H1 (cell line): ENCODE data around the gene RHOB. TPM values are rescaled to one million over a fixed set of nuclear protein-coding genes. Genes with fewer than 3 reads are reported as not detected.

Experiments used
- CTCF ChIA-PET: fragments of 300-600 bp; sonication (Branson Sonifier 250); formaldehyde crosslinking; loops from one replicate; lab custom pipeline; 2021; ENCODE audit not compliant: partially characterized antibody; lab: Charles Lee
- POLR2A ChIA-PET: fragments of 300-600 bp; sonication (Branson Sonifier 250); formaldehyde crosslinking; loops from one replicate; lab custom pipeline; 2021; ENCODE audit warnings: inconsistent platforms; ENCODE audit not compliant: partially characterized antibody; lab: Charles Lee
- DNase-seq, 2 experiments: peaks; one replicate each; pipeline versions ENCODE4 v3.0.0 to v3.0.0-alpha.2; 2010 to 2022; ENCODE audit warnings: low spot score in 2 of 2, low read depth in 1 of 2, mixed read lengths in 1 of 2
- FAIRE-seq: peaks from 2 replicates; lab custom pipeline; 2011; peaks lifted over from hg19 to GRCh38; lab: Jason Lieb, UNC
- H2AFZ ChIP-seq: 2 replicates; pipeline ENCODE4 v1.8.1; 2012; ENCODE audit warnings: low read length, inconsistent platforms
- H2AK5ac ChIP-seq: 2 replicates; pipeline ENCODE4 v1.6.1; 2013; ENCODE audit warnings: low read depth, low read length
- H2BK120ac ChIP-seq: replicated peaks from 2 replicates; pipeline ENCODE3; 2013; ENCODE audit warnings: low read depth, low read length, inconsistent platforms
- H2BK12ac ChIP-seq: 2 replicates; pipeline ENCODE4 v1.6.1; 2013; ENCODE audit warnings: low read depth, low read length
- H2BK15ac ChIP-seq: 2 replicates; pipeline ENCODE4 v1.6.1; 2013; ENCODE audit warnings: low read length
- H2BK20ac ChIP-seq: 2 replicates; pipeline ENCODE4 v1.6.1; 2013; ENCODE audit warnings: low read length
- H2BK5ac ChIP-seq: 2 replicates; pipeline ENCODE4 v1.6.1; 2013; ENCODE audit warnings: low read depth, low read length
- H3K14ac ChIP-seq: 2 replicates; pipeline ENCODE4 v1.6.1; 2013; ENCODE audit warnings: inconsistent platforms; ENCODE audit not compliant: insufficient read length
- H3K18ac ChIP-seq: 2 replicates; pipeline ENCODE4 v1.6.1; 2013; ENCODE audit warnings: low read length; ENCODE audit errors: extremely low read depth
- H3K23ac ChIP-seq: 2 replicates; pipeline ENCODE4 v1.6.1; 2013; ENCODE audit warnings: inconsistent platforms; ENCODE audit not compliant: insufficient read length
- H3K23me2 ChIP-seq: 2 replicates; pipeline ENCODE4 v1.6.1; 2013; ENCODE audit warnings: low read depth, low read length
- H3K27ac ChIP-seq: 2 replicates; pipeline ENCODE4 v1.6.1; 2011; ENCODE audit warnings: low read depth, low read length, inconsistent platforms
- H3K27me3 ChIP-seq, 4 experiments: replicated peaks in 1 of 4; 1 replicate in 1 of 4; 2 replicates in 3 of 4; pipeline versions ENCODE4 v1.6.1 to v1.8.1; 2011 to 2013; ENCODE audit warnings: low read length in 3 of 4, mild to moderate bottlenecking in 3 of 4, inconsistent platforms in 2 of 4, mixed read lengths in 2 of 4, moderate library complexity in 1 of 4; ENCODE audit not compliant: control insufficient read depth in 3 of 4, insufficient read depth in 3 of 4; ENCODE audit errors: extremely low read depth in 1 of 4
- H3K36me3 ChIP-seq, 4 experiments: 2 replicates each; pipeline versions ENCODE4 v1.6.1 to v1.8.1; 2011 to 2013; ENCODE audit warnings: mild to moderate bottlenecking in 4 of 4, low read length in 3 of 4, moderate library complexity in 2 of 4, control low read depth in 1 of 4, inconsistent platforms in 1 of 4; ENCODE audit not compliant: insufficient read depth in 4 of 4, control insufficient read depth in 2 of 4
- H3K4ac ChIP-seq: replicated peaks from 2 replicates; pipeline ENCODE3; 2013; ENCODE audit warnings: low read length, low read depth, mixed read lengths, inconsistent platforms; ENCODE audit not compliant: insufficient read length
- H3K4me1 ChIP-seq, 4 experiments: replicated peaks in 1 of 4; 1 replicate in 1 of 4; 2 replicates in 3 of 4; pipeline versions ENCODE4 v1.6.1 to v1.8.1; 2011 to 2013; ENCODE audit warnings: low read length in 3 of 4, inconsistent platforms in 2 of 4, mixed read lengths in 1 of 4; ENCODE audit not compliant: insufficient read depth in 4 of 4, control insufficient read depth in 3 of 4
- H3K4me2 ChIP-seq, 2 experiments: 2 replicates each; pipeline versions ENCODE4 v1.6.1 to v1.8.1; 2011 to 2013; ENCODE audit warnings: low read depth in 2 of 2, low read length in 2 of 2, control low read depth in 1 of 2, inconsistent platforms in 1 of 2, mild to moderate bottlenecking in 1 of 2; ENCODE audit not compliant: insufficient read depth in 1 of 2
- H3K4me3 ChIP-seq, 4 experiments: fragments of 200-600, 300-600 bp in 1 of 4; sonication (generic), shearing (Covaris generic), sonication (Bioruptor Twin) in 1 of 4; 2 replicates each; pipeline versions ENCODE4 v1.5.1 to v1.8.1; 2011 to 2016; ENCODE audit warnings: low read length in 4 of 4, low read depth in 3 of 4, control low read depth in 2 of 4, inconsistent platforms in 2 of 4, mild to moderate bottlenecking in 2 of 4, mixed read lengths in 1 of 4, moderate library complexity in 1 of 4; ENCODE audit not compliant: insufficient read depth in 2 of 4; ENCODE audit errors: extremely low read depth in 1 of 4
- H3K56ac ChIP-seq: replicated peaks from 2 replicates; pipeline ENCODE3; 2013; ENCODE audit warnings: low read depth, mild to moderate bottlenecking, mixed read lengths, low read length, inconsistent platforms; ENCODE audit not compliant: insufficient read length
- H3K79me1 ChIP-seq: 2 replicates; pipeline ENCODE4 v1.6.1; 2013; ENCODE audit warnings: low read depth, low read length, control low read depth
- H3K79me2 ChIP-seq, 2 experiments: 2 replicates each; pipeline versions ENCODE4 v1.6.1 to v1.8.1; 2012 to 2013; ENCODE audit warnings: low read length in 2 of 2, mild to moderate bottlenecking in 2 of 2, inconsistent platforms in 1 of 2; ENCODE audit not compliant: insufficient read depth in 2 of 2, control insufficient read depth in 1 of 2
- H3K9ac ChIP-seq, 4 experiments: replicated peaks in 1 of 4; 1 replicate in 1 of 4; 2 replicates in 3 of 4; pipeline versions ENCODE4 v1.6.1 to v1.8.1; 2011 to 2013; ENCODE audit warnings: low read depth in 3 of 4, low read length in 3 of 4, control low read depth in 2 of 4, mild to moderate bottlenecking in 2 of 4, moderate library complexity in 2 of 4, inconsistent platforms in 1 of 4; ENCODE audit errors: extremely low read depth in 1 of 4
- H3K9me3 ChIP-seq, 2 experiments: 2 replicates each; pipeline versions ENCODE4 v1.6.1 to v1.8.1; 2012 to 2013; ENCODE audit warnings: mild to moderate bottlenecking in 2 of 2, moderate library complexity in 2 of 2, control low read depth in 1 of 2, inconsistent platforms in 1 of 2, low read depth in 1 of 2, low read length in 1 of 2, mixed read lengths in 1 of 2; ENCODE audit not compliant: insufficient read depth in 2 of 2
- H4K20me1 ChIP-seq, 2 experiments: replicated peaks in 1 of 2; 2 replicates each; pipeline versions ENCODE3 to v1.8.1; 2011 to 2013; ENCODE audit warnings: inconsistent platforms in 2 of 2, low read length in 2 of 2, mild to moderate bottlenecking in 1 of 2; ENCODE audit not compliant: insufficient read depth in 2 of 2, control insufficient read depth in 1 of 2
- H4K5ac ChIP-seq: 2 replicates; pipeline ENCODE4 v1.6.1; 2013; ENCODE audit warnings: low read length, low read depth, mixed read lengths, inconsistent platforms; ENCODE audit not compliant: insufficient read length
- H4K8ac ChIP-seq: 2 replicates; pipeline ENCODE4 v1.8.0; 2013; ENCODE audit warnings: mild to moderate bottlenecking, moderate library complexity, low read length, inconsistent platforms; ENCODE audit not compliant: insufficient read depth; ENCODE audit errors: extremely low read depth
- H4K91ac ChIP-seq: replicated peaks from 2 replicates; pipeline ENCODE3; 2013; ENCODE audit warnings: low read length, mixed read lengths, inconsistent platforms; ENCODE audit not compliant: insufficient read length
- CHD2 ChIP-seq: IDR thresholded peaks from 2 replicates; pipeline ENCODE4 v1.6.1; 2012; ENCODE audit warnings: low read length, improper control_type of control experiment
- EZH2 ChIP-seq: fragments of 200-600 bp; sonication (generic); IDR thresholded peaks from 2 replicates; pipeline ENCODE4 v1.7.1; 2012; ENCODE audit warnings: low read depth, mild to moderate bottlenecking, moderate library complexity, low read length, inconsistent platforms; ENCODE audit not compliant: severe bottlenecking
- HDAC6 ChIP-seq: IDR thresholded peaks from one replicate; pipeline ENCODE4 v1.7.1; 2012; ENCODE audit warnings: low read depth, mild to moderate bottlenecking, inconsistent platforms, low read length, moderate library complexity
- MAFK ChIP-seq: IDR thresholded peaks from 2 replicates; pipeline ENCODE4 v1.6.1; 2012; ENCODE audit warnings: low read depth, mild to moderate bottlenecking, improper control_type of control experiment, low read length
- SRF ChIP-seq: IDR thresholded peaks from 2 replicates; pipeline ENCODE4 v1.6.1; 2011; ENCODE audit warnings: mild to moderate bottlenecking, low read depth, low read length, moderate library complexity
- whole genome bisulfite sequencing, 2 experiments: shearing (Covaris generic) in 1 of 2; methylation state at CpG; one replicate each; pipeline versions ENCODE4 v1.1.6 to v1.1.7; 2013 to 2015; ENCODE audit warnings: low lambda C conversion rate in 2 of 2, mixed read lengths in 2 of 2, inconsistent platforms in 1 of 2, low coverage in 1 of 2, missing lambda C conversion rate in 1 of 2; ENCODE audit not compliant: insufficient replicate concordance in 2 of 2, insufficient coverage in 1 of 2, insufficient read length in 1 of 2; ENCODE audit errors: extremely low coverage in 1 of 2, missing lambda C conversion rate in 1 of 2; 5-methylcytosine and 5-hydroxymethylcytosine counted together
- polyA plus RNA-seq, 7 experiments: library from polyadenylated mRNA; depleted of rRNA in 3 of 7; stranded (reverse) in 5 of 7; unstranded in 2 of 7; fragments of >200 nt in 5 of 7; fragments of 200-250 nt in 2 of 7; gene quantifications; 1 replicate in 5 of 7; 2 replicates in 1 of 7; 4 replicates in 1 of 7; pipeline versions ENCODE4 v1.2.1 to v1.2.3, GENCODE V29; 2011 to 2013; ENCODE audit warnings: missing spikeins in 2 of 7, mixed read lengths in 2 of 7
- total RNA-seq: library from RNA; stranded (reverse); fragmentation: NEBNext Ultra II Directional; extraction: Animal tissue kit (Norgen Biotek cat#: 25700); gene quantifications from 2 replicates; pipeline ENCODE4 v1.2.1, GENCODE V29; 2021

RHOB gene
- total and polyA plus RNA-seq, 2 of the 8 experiments (the other 6 are each of a cell fraction or from before 2014, with no cell fraction given) = 9.3 to 9.5 TPM

GRCh38 chr2:20431301-20431698 lies 15.6 kb upstream of the RHOB start:
- no peak overlapping the region for H4K91ac ChIP-seq
- no peaks in the 10 kb centered on the region; the same call in 1 of the 2 replicates for H3K23me2 ChIP-seq
- no peak overlapping the region for H3K18ac ChIP-seq
- H3K23ac ChIP-seq = no peak overlapping the region
- WGBS, 2 experiments = 92% methylated on average over 3 of the region's 3 CpGs; no CpG with 5 or more reads in 1 of the 2 experiments
- no peak for TF ChIP-seq SRF
- TF ChIP-seq MAFK = no peak
- no peak for TF ChIP-seq HDAC6
- no peak for TF ChIP-seq EZH2
- no peak for TF ChIP-seq CHD2
- H3K4ac ChIP-seq = no peak overlapping the region
- no peak overlapping the region for H3K14ac ChIP-seq
- H2AK5ac ChIP-seq = no peak overlapping the region
- H3K4me2 ChIP-seq = no peak overlapping the region
- H3K56ac ChIP-seq = no peak overlapping the region
- H3K27ac ChIP-seq = no peak overlapping the region
- H2AFZ ChIP-seq = no peak overlapping the region
- DNase-seq (no peak), FAIRE-seq (no peak)
- no peaks in the 10 kb centered on the region for H3K9me3 ChIP-seq
- H3K79me2 ChIP-seq = no peaks in the 10 kb centered on the region
- no peak overlapping the region for H4K5ac ChIP-seq
- no peak overlapping the region for H3K9ac ChIP-seq
- H2BK20ac ChIP-seq = no peak overlapping the region
- H3K27me3 ChIP-seq = no peaks in the 10 kb centered on the region
- H3K79me1 ChIP-seq = no peaks in the 10 kb centered on the region
- H2BK120ac ChIP-seq = no peak overlapping the region
- no peak overlapping the region for H2BK12ac ChIP-seq
- H4K8ac ChIP-seq = no peak overlapping the region
- no peaks in the 10 kb centered on the region for H3K4me1 ChIP-seq
- no peaks in the 10 kb centered on the region for H4K20me1 ChIP-seq
- POLR2A ChIA-PET = interaction anchor here (0.6 to 1.3 kb wide), 2 partner anchors 15 to 228 kb away, joined by 3 read pairs; partner anchors contain the start of gene RHOB
- no peak overlapping the region for H2BK5ac ChIP-seq
- CTCF ChIA-PET = interaction anchor here (0.7 to 25.0 kb wide), 9 partner anchors 8 to 211 kb away, joined by 3 to 404 read pairs (median 6); no protein-coding TSS in a partner anchor
- no peak overlapping the region for H3K4me3 ChIP-seq
- H3K36me3 ChIP-seq = no peaks in the 10 kb centered on the region
- H2BK15ac ChIP-seq = no peak overlapping the region
